Peyer's patch (tissue), 4 donors: ENCODE data around the gene SDF2L1. TPM values are rescaled to one million over a fixed set of nuclear protein-coding genes. Genes with fewer than 3 reads are reported as not detected.

Source experiments
- DNase-seq, 3 donors: peaks; one replicate each; pipeline ENCODE4 v3.0.0-alpha.2; 2017 to 2019
- H3K27ac ChIP-seq, 4 donors: fragments of 200-600 bp; sonication (generic); one replicate each; pipeline ENCODE4 v1.5.1; 2016 to 2019
- H3K27me3 ChIP-seq, 2 donors: fragments of 200-600 bp; sonication (generic); one replicate each; pipeline ENCODE4 v1.5.1; 2019
- H3K36me3 ChIP-seq, 3 donors: fragments of 200-600 bp; sonication (generic); one replicate each; pipeline ENCODE4 v1.5.1; 2016 to 2019
- H3K4me1 ChIP-seq, 4 donors: fragments of 200-600 bp; sonication (generic); one replicate each; pipeline ENCODE4 v1.5.1; 2016 to 2019
- H3K4me3 ChIP-seq, 4 donors: fragments of 200-600 bp; sonication (generic); 1 replicate in 3 of 4; 2 replicates in 1 of 4; pipeline ENCODE4 v1.5.1; 2016 to 2019; ENCODE audit warnings: mild to moderate bottlenecking in 1 of 4
- H3K9me3 ChIP-seq, 4 donors: fragments of 200-600 bp; sonication (generic); one replicate each; pipeline ENCODE4 v1.5.1; 2016 to 2019; ENCODE audit warnings: mild to moderate bottlenecking in 1 of 4
- CTCF ChIP-seq, 6 experiments: fragments of 450-650 bp in 4 of 6; fragments of 200-600 bp in 2 of 6; sonication (generic) in 1 of 6; IDR thresholded peaks; one replicate each; pipeline ENCODE4 v1.5.1; 2017 to 2019; ENCODE audit warnings: antibody characterized with exemption in 6 of 6, mild to moderate bottlenecking in 3 of 6, moderate library complexity in 1 of 6
- POLR2A ChIP-seq, 2 donors: fragments of 450-650 bp; IDR thresholded peaks; one replicate each; pipeline ENCODE4 v1.5.1; 2017; ENCODE audit warnings: antibody characterized with exemption in 2 of 2, mild to moderate bottlenecking in 2 of 2, moderate library complexity in 2 of 2
- total RNA-seq, 4 donors: library from RNA; depleted of rRNA; stranded (reverse); fragments of >200 nt; gene quantifications; one replicate each; pipeline ENCODE4 v1.1.0, GENCODE V29; 2016

The SDF2L1 gene
- total RNA-seq, 4 donors from 2014 or later = 14.9 to 49.2 (median 30.0) TPM

GRCh38 chr22:21629255-21630149 is 12.6 kb upstream of the SDF2L1 start, which contains the start of gene YDJC:
Gene YDJC, minus strand, starts transcription at chr22:21630022. Its CDS starts 8 bp downstream, at chr22:21630014.
- peak; percentile 96 to 98 (median 97) for DNase-seq
- Histone ChIP-seq H3K4me3 (peak within 1 kb of the TSS; percentile 84 to 98 (median 90)), H3K9me3 (no peaks in the 10 kb centered on the region), H3K27me3 (no peaks in the 10 kb centered on the region), H3K4me1 (peaks cover 0 to 16% (median 10%) of the 10 kb centered on the region in 4 donors), H3K27ac (peak within 1 kb of the TSS; percentile 78 to 97 (median 88)), H3K36me3 (peaks cover 0 to 14% (median 0%) of the 10 kb centered on the region in 3 donors)
- TF ChIP-seq CTCF (IDR thresholded peaks at IDR 0.05) (peak; percentile 44 to 95 (median 64)), POLR2A (IDR thresholded peaks at IDR 0.05) (peak; percentile 62 to 65)

GRCh38 chr22:21631025-21631424 is 11.1 kb upstream of the SDF2L1 start:
- no peak for DNase-seq
- Histone ChIP-seq H3K27me3 (no peaks in the 10 kb centered on the region), H3K4me1 (peaks cover 0 to 12% (median 10%) of the 10 kb centered on the region in 4 donors), H3K27ac (no peak overlapping the region), H3K9me3 (no peaks in the 10 kb centered on the region), H3K36me3 (peaks cover 0 to 14% (median 0%) of the 10 kb centered on the region in 3 donors), H3K4me3 (no peak overlapping the region)
- no peak for TF ChIP-seq CTCF (IDR thresholded peaks at IDR 0.05)
- no peak for TF ChIP-seq POLR2A (IDR thresholded peaks at IDR 0.05)

- no peaks in the 10 kb centered on the region for H3K9me3 ChIP-seq
- H3K27ac ChIP-seq = no peak within 1 kb of the TSS
- peaks cover 0 to 12% (median 10%) of the 10 kb centered on the region in 4 donors for H3K4me1 ChIP-seq
- TF ChIP-seq POLR2A (IDR thresholded peaks at IDR 0.05) = no peak
- no peak for TF ChIP-seq CTCF (IDR thresholded peaks at IDR 0.05)
- no peak within 1 kb of the TSS for H3K4me3 ChIP-seq
- H3K36me3 ChIP-seq = peaks cover 0 to 9% (median 0%) of the 10 kb centered on the region in 3 donors
- H3K27me3 ChIP-seq = no peaks in the 10 kb centered on the region
- DNase-seq = peak in 2 of 3 donors; percentile 48 to 72
Observed at GRCh38 chr22:21632237-21632895, 9.7 kb upstream of the SDF2L1 start, which contains the start of gene CCDC116. Gene CCDC116, plus strand, starts transcription at chr22:21632760. Its CDS starts 422 bp downstream, at chr22:21633182.

- Histone ChIP-seq H3K4me1 (peaks cover 0 to 12% (median 10%) of the 10 kb centered on the region in 4 donors), H3K9me3 (no peaks in the 10 kb centered on the region), H3K4me3 (no peak overlapping the region), H3K36me3 (peaks cover 0 to 9% (median 0%) of the 10 kb centered on the region in 3 donors), H3K27me3 (no peaks in the 10 kb centered on the region), H3K27ac (no peak overlapping the region)
- TF ChIP-seq POLR2A (IDR thresholded peaks at IDR 0.05) = no peak
- no peak for TF ChIP-seq CTCF (IDR thresholded peaks at IDR 0.05)
- no peak for DNase-seq
Observed at GRCh38 chr22:21632931-21633330, 9.2 kb upstream of the SDF2L1 start.

GRCh38 chr22:21633481-21633880 is 8.6 kb upstream of the SDF2L1 start:
- Histone ChIP-seq H3K9me3 (no peaks in the 10 kb centered on the region), H3K4me3 (no peak overlapping the region), H3K27me3 (no peaks in the 10 kb centered on the region), H3K4me1 (peaks cover 0 to 9% (median 6%) of the 10 kb centered on the region in 4 donors), H3K36me3 (peaks cover 0 to 3% (median 0%) of the 10 kb centered on the region in 3 donors), H3K27ac (no peak overlapping the region)
- DNase-seq = no peak
- TF ChIP-seq POLR2A (IDR thresholded peaks at IDR 0.05) = no peak
- no peak for TF ChIP-seq CTCF (IDR thresholded peaks at IDR 0.05)
